Esophagus (tissue), 2 donors: ENCODE data around the gene EXO1. TPM values are rescaled to one million over a fixed set of nuclear protein-coding genes. Genes with fewer than 3 reads are reported as not detected.

Experiments used
- H3K27ac ChIP-seq, 2 donors: one replicate each; pipeline ENCODE4 v1.5.1; 2013; ENCODE audit warnings: low read depth in 2 of 2, mild to moderate bottlenecking in 2 of 2, inconsistent platforms in 1 of 2, low read length in 1 of 2, moderate library complexity in 1 of 2
- H3K27me3 ChIP-seq, 2 donors: one replicate each; pipeline ENCODE4 v1.6.1; 2013; ENCODE audit warnings: low read length in 2 of 2, control low read depth in 1 of 2, mild to moderate bottlenecking in 1 of 2; ENCODE audit not compliant: insufficient read depth in 2 of 2, control insufficient read depth in 1 of 2
- H3K36me3 ChIP-seq, 2 donors: one replicate each; pipeline ENCODE4 v1.6.1; 2013; ENCODE audit warnings: low read length in 1 of 2; ENCODE audit not compliant: control insufficient read depth in 2 of 2, insufficient read depth in 2 of 2
- H3K4me1 ChIP-seq, 2 donors: one replicate each; pipeline ENCODE4 v1.6.1; 2013; ENCODE audit warnings: low read length in 1 of 2; ENCODE audit not compliant: control insufficient read depth in 2 of 2, insufficient read depth in 2 of 2
- H3K4me3 ChIP-seq, 2 donors: one replicate each; pipeline ENCODE4 v1.5.1; 2013; ENCODE audit warnings: low read length in 2 of 2, mild to moderate bottlenecking in 2 of 2, low read depth in 1 of 2, moderate library complexity in 1 of 2
- H3K9me3 ChIP-seq, 2 donors: one replicate each; pipeline ENCODE4 v1.6.1; 2013; ENCODE audit warnings: mild to moderate bottlenecking in 2 of 2, low read depth in 1 of 2, low read length in 1 of 2, moderate library complexity in 1 of 2; ENCODE audit not compliant: control insufficient read depth in 2 of 2, insufficient read depth in 1 of 2
- WGBS, 2 donors: extraction: QIAGEN DNeasy Blood & Tissue Kit; methylation state at CpG; one replicate each; pipeline ENCODE4 v1.1.7; 2013; 5-methylcytosine and 5-hydroxymethylcytosine counted together
- polyA plus RNA-seq, 2 donors: library from polyadenylated mRNA; stranded (reverse); fragments of 200-250 nt; gene quantifications; one replicate each; pipeline ENCODE4 v1.2.3, GENCODE V29; 2013
- donor health status: healthy with polysubstance abuse.
- donor health status: Bipolar disorder and iron deficiency.

The EXO1 gene
- polyA plus RNA-seq, 2 donors = 1.2 to 2.7 TPM

DNA sequence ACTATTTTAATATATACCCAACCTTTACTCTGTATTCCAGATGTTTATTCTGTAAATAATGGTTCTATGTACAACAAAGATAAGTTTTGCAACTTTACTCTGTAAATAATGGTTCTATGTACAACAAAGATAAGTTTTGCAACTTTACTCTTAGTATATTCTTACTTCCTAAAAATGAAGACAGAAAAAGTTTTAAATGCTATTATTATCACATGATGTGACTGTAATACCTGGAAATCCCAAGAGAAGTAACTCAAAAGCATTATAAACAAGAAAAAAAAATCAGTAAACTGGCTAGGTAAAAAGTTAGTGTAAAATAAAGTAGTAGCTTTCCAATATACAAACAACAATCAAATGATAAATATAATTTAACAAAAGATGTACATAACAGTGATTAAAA, 18.5 kb upstream of the EXO1 start:
- Histone ChIP-seq H3K4me3 (no peak overlapping the region), H3K27ac (no peak overlapping the region), H3K4me1 (peaks cover 0 to 2% of the 10 kb centered on the region in 2 donors), H3K9me3 (no peaks in the 10 kb centered on the region), H3K27me3 (no peaks in the 10 kb centered on the region), H3K36me3 (no peaks in the 10 kb centered on the region)

DNA sequence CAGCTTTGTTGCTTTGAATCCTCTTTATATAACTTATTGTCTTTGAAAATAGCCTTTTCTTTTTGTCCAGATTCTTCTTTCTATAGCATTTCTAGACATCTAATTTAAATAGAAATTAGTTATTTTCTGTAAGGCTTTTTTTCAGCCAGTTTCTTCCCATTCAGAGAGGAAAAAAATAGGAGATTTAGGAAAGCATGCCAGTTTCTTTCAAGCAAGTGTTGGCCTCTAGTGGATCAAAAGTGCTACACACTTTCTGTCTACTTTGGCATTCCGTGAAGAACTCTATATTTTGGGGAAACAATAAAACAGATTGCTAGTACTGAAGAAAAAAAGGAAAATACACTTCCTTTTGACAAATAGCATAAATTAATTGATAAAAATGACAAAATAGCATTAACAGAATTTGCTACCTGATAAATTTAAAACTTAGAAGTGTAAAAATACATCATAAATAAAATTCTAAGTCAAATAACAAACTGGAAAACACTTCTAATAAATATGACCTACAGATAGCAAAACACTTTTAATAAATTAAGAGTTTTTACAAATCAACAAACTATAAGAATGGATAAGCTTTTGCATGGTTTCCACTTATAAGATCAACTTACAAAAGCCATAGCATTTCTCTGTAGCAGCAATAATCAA, 13.1 kb upstream of the EXO1 start:
- Histone ChIP-seq H3K4me3 (no peak overlapping the region), H3K27me3 (no peaks in the 10 kb centered on the region), H3K9me3 (no peaks in the 10 kb centered on the region), H3K36me3 (no peaks in the 10 kb centered on the region), H3K4me1 (no peaks in the 10 kb centered on the region), H3K27ac (no peak overlapping the region)
- 7% methylated on average over 1 of the region's 1 CpG for WGBS, 2 donors

DNA sequence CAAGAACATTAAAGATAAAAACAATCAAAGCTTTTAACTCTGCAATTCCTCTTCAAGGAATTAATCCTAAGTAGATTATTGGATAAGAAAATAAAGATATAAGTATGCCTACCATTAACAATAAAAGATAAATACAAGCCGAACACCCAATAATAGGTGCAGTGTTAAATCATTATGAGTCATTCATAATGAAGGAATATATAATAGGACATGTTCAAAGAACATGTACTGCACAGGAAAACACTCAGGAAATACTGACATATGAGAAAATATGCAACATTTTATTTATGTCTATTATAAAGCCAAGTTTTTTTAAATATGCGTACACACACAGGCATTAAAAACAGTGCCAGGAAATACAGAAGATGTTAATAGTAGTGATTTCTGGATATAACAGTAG, 11.1 kb upstream of the EXO1 start:
- H3K9me3 ChIP-seq = no peaks in the 10 kb centered on the region
- H3K4me1 ChIP-seq = no peaks in the 10 kb centered on the region
- H3K36me3 ChIP-seq = no peaks in the 10 kb centered on the region
- no peak overlapping the region for H3K27ac ChIP-seq
- no peak overlapping the region for H3K4me3 ChIP-seq
- 54 to 62% methylated on average over 2 of the region's 2 CpGs for WGBS, 2 donors
- H3K27me3 ChIP-seq = no peaks in the 10 kb centered on the region

- Histone ChIP-seq H3K4me1 (no peaks in the 10 kb centered on the region), H3K27me3 (no peaks in the 10 kb centered on the region), H3K4me3 (no peak overlapping the region), H3K36me3 (no peaks in the 10 kb centered on the region), H3K27ac (no peak overlapping the region), H3K9me3 (no peaks in the 10 kb centered on the region)
- WGBS, 2 donors = 74 to 83% methylated on average over 5 of the region's 5 CpGs
These were observed 10.6 kb upstream of the EXO1 start for GRCh38 chr1:241837416-241837815.

- Histone ChIP-seq H3K36me3 (no peaks in the 10 kb centered on the region), H3K27ac (no peak overlapping the region), H3K4me3 (no peak overlapping the region), H3K9me3 (no peaks in the 10 kb centered on the region), H3K27me3 (no peaks in the 10 kb centered on the region), H3K4me1 (no peaks in the 10 kb centered on the region)
- 46 to 58% methylated on average over 4 of the region's 4 CpGs for WGBS, 2 donors
These were observed 10.1 kb upstream of the EXO1 start for GRCh38 chr1:241837901-241838300.

- H3K9me3 ChIP-seq = no peaks in the 10 kb centered on the region
- no peak overlapping the region for H3K4me3 ChIP-seq
- H3K36me3 ChIP-seq = no peaks in the 10 kb centered on the region
- WGBS, 2 donors = 89 to 96% methylated on average over 5 of the region's 5 CpGs
- no peak overlapping the region for H3K27ac ChIP-seq
- H3K4me1 ChIP-seq = no peaks in the 10 kb centered on the region
- H3K27me3 ChIP-seq = no peaks in the 10 kb centered on the region
These were observed 9.1 kb upstream of the EXO1 start for GRCh38 chr1:241838897-241839296.

DNA sequence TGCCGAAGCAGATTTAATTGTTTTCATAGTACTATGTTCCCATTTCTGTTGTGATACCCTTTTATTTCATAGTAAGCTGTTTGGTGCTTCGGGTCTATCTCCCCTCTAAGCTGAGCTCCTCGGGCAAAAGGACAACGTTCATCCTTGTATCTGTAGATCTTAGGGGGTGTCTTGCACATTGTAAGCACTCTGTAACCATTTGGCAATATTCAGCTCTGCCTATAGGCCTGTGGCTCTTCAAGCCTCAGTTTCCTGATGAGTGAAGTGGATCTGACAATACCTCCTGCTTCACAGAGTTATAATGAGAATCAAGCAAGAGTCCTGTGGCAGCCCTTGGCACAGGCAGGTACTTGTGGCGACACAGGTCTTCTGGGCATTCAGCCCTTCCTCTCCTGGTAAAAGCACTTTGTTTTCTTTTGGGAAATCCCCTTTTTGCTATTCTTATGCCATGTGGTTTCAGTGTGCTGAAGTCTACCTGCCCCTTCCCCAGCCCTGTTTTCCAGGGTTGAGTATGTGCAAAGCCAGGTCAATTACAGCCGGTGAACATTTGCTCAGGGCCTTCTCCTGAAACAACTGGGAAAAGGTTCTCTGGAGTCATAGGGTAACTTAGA, 8.5 kb upstream of the EXO1 start:
- Histone ChIP-seq H3K36me3 (no peaks in the 10 kb centered on the region), H3K27me3 (no peaks in the 10 kb centered on the region)

GRCh38 chr1:241840164-241840563, 7.8 kb upstream of the EXO1 start:
- WGBS, 2 donors = 86 to 90% methylated on average over 6 of the region's 6 CpGs
- Histone ChIP-seq H3K4me3 (no peak overlapping the region), H3K4me1 (no peaks in the 10 kb centered on the region), H3K36me3 (no peaks in the 10 kb centered on the region), H3K27me3 (no peaks in the 10 kb centered on the region), H3K9me3 (no peaks in the 10 kb centered on the region), H3K27ac (no peak overlapping the region)

More for the DNA sequence above, 8.5 kb upstream of the EXO1 start:
- WGBS, 2 donors = 75 to 81% methylated on average over 6 of the region's 6 CpGs
- Histone ChIP-seq H3K4me1 (no peaks in the 10 kb centered on the region), H3K4me3 (no peak overlapping the region), H3K27ac (no peak overlapping the region), H3K9me3 (no peaks in the 10 kb centered on the region)

DNA sequence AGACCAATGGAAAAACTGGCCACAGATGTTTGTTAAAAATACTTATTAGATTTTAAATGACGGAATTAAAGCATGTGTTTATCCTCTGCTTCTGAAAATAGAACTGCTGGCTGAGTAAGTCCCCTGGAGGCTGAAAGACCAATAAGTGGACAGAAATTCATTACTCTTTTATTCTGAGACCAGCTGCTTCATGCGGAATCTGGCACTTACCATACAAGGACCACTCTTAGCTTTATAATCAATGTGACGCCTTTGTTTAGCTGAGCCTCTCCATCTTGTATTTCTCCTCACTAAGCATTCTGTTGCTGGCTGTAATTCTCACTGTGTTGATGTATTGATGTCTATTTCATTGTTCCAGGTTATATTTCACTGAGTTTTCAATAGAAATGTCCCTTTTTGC, 6.3 kb upstream of the EXO1 start:
- no peaks in the 10 kb centered on the region for H3K36me3 ChIP-seq
- H3K4me1 ChIP-seq = no peaks in the 10 kb centered on the region
- no peaks in the 10 kb centered on the region for H3K9me3 ChIP-seq
- no peak overlapping the region for H3K4me3 ChIP-seq
- H3K27me3 ChIP-seq = no peaks in the 10 kb centered on the region
- WGBS, 2 donors = 65 to 76% methylated on average over 3 of the region's 3 CpGs
- no peak overlapping the region for H3K27ac ChIP-seq

DNA sequence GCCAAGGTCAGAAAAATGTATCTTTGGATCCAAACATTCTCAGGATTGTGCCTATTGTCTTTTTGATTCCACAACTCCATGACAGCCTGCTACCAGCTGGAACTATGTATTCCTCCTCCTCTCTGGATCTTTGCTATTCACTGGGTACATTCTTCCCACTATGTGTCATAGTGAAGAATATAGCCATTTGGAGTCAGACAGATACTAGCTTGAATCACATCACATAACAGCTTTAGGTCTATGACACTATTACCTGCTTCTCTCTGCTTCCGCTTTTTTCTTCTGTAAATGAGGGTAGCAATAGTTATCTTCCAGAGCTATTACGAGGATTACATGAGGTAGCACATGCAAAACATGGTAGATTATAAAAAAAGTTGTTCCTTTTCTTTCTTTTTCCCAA, 5.4 kb upstream of the EXO1 start:
- Histone ChIP-seq H3K4me1 (no peaks in the 10 kb centered on the region), H3K36me3 (no peaks in the 10 kb centered on the region), H3K27me3 (no peaks in the 10 kb centered on the region), H3K4me3 (no peak overlapping the region), H3K9me3 (no peaks in the 10 kb centered on the region), H3K27ac (no peak overlapping the region)
- WGBS, 2 donors = 86 to 89% methylated on average over 2 of the region's 2 CpGs
